GM12878 (cell line): Measurements from ENCODE around the gene CLIP2. TPM values are rescaled to one million over a fixed set of nuclear protein-coding genes. Genes with fewer than 3 reads are reported as not detected.

ENCODE experiments used
- ATAC-seq: fragments of 200-7000 bp; cut with Tn5 transposase; 3 replicates; pipeline ENCODE4 v1.9.1; 2020; ENCODE audit warnings: mild to moderate bottlenecking, moderate library complexity
- BruUV-seq: library from RNA; stranded (reverse); fragments of 400-500 nt; replicated peaks from 2 replicates; lab custom pipeline; 2021; lab: Mats Ljungman, UMichigan
- CTCF ChIA-PET: fragments of 300-600 bp; sonication (Branson Sonifier 250); formaldehyde crosslinking; extraction: SDS; loops from one replicate; lab custom pipeline; 2021; ENCODE audit warnings: inconsistent platforms; lab: Yijun Ruan, JAX
- POLR2A ChIA-PET: fragments of 350-600 bp; formaldehyde crosslinking; extraction: SDS; loops from one replicate; lab custom pipeline; 2021; ENCODE audit warnings: inconsistent platforms; lab: Charles Lee
- RAD21 ChIA-PET: fragments of 300-600 bp; sonication (Branson Sonifier 250); formaldehyde crosslinking; loops from one replicate; lab custom pipeline; 2023; ENCODE audit warnings: antibody characterized with exemption; ENCODE audit not compliant: unreplicated experiment; lab: Charles Lee
- SMC1A ChIA-PET: fragments of 300-600 bp; sonication (Branson Sonifier 250); formaldehyde crosslinking; loops from one replicate; lab custom pipeline; 2023; ENCODE audit not compliant: unreplicated experiment, uncharacterized antibody; lab: Charles Lee
- DNase-seq: peaks from one replicate; pipeline ENCODE4 v3.0.0-alpha.2; 2011; ENCODE audit warnings: low read depth, low spot score
- FAIRE-seq: peaks from 3 replicates; lab custom pipeline; 2011; peaks lifted over from hg19 to GRCh38; lab: Jason Lieb, UNC
- H2AFZ ChIP-seq: 2 replicates; pipeline ENCODE4 v1.6.0; 2011; ENCODE audit warnings: low read depth, low read length, control low read depth; ENCODE audit not compliant: control insufficient read depth
- H3K27ac ChIP-seq: 2 replicates; pipeline ENCODE4 v1.5.1; 2011; ENCODE audit warnings: control low read depth; ENCODE audit not compliant: control insufficient read depth, insufficient read depth
- H3K27me3 ChIP-seq, 2 experiments: replicated peaks in 1 of 2; 2 replicates each; pipeline versions ENCODE4 v1.6.0 to v1.6.1; 2011; ENCODE audit warnings: low read length in 1 of 2; ENCODE audit not compliant: control insufficient read depth in 2 of 2, insufficient read depth in 2 of 2
- H3K36me3 ChIP-seq, 2 experiments: 2 replicates each; pipeline ENCODE4 v1.5.1; 2011; ENCODE audit warnings: low read length in 1 of 2; ENCODE audit not compliant: control insufficient read depth in 2 of 2, insufficient read depth in 2 of 2
- H3K4me1 ChIP-seq: 2 replicates; pipeline ENCODE4 v1.6.1; 2011; ENCODE audit warnings: mild to moderate bottlenecking, low read length, moderate library complexity, mixed read lengths; ENCODE audit not compliant: control insufficient read depth, insufficient read depth
- H3K4me2 ChIP-seq: 2 replicates; pipeline ENCODE4 v1.6.0; 2011; ENCODE audit warnings: control low read depth; ENCODE audit not compliant: control insufficient read depth, insufficient read depth
- H3K4me3 ChIP-seq: fragments of 200-600 bp; sonication (generic); 2 replicates; pipeline ENCODE4 v1.5.1; 2016
- H3K79me2 ChIP-seq: 2 replicates; pipeline ENCODE4 v1.6.0; 2011; ENCODE audit warnings: low read length; ENCODE audit not compliant: control insufficient read depth, insufficient read depth
- H3K9ac ChIP-seq: 2 replicates; pipeline ENCODE4 v1.8.0; 2011; ENCODE audit warnings: low read length, control low read depth, mixed read lengths; ENCODE audit not compliant: control insufficient read depth, insufficient read depth
- H3K9me3 ChIP-seq: replicated peaks from 3 replicates; pipeline ENCODE4 v1.5.1; 2011; ENCODE audit warnings: mild to moderate bottlenecking, low read length; ENCODE audit not compliant: control insufficient read depth, insufficient read depth
- H4K20me1 ChIP-seq: 2 replicates; pipeline ENCODE4 v1.6.0; 2011; ENCODE audit not compliant: control insufficient read depth, insufficient read depth
- BCL3 ChIP-seq: IDR thresholded peaks from 2 replicates; pipeline ENCODE4 v1.6.1; 2011; ENCODE audit warnings: borderline replicate concordance, low read depth, mild to moderate bottlenecking, moderate library complexity, low read length; ENCODE audit not compliant: insufficient read depth, poor library complexity, severe bottlenecking
- CEBPZ ChIP-seq: fragments of 150-350 bp; IDR thresholded peaks from 2 replicates; pipeline ENCODE4 v1.6.1; 2016; ENCODE audit warnings: low read depth, low read length
- CHD4 ChIP-seq: fragments of 200-600 bp; sonication (generic); IDR thresholded peaks from 2 replicates; pipeline ENCODE4 v1.6.1; 2016; ENCODE audit warnings: mild to moderate bottlenecking
- CREB1 ChIP-seq: IDR thresholded peaks from 2 replicates; pipeline ENCODE4 v1.6.1; 2012; ENCODE audit warnings: low read depth, mild to moderate bottlenecking, inconsistent platforms
- JUND ChIP-seq: IDR thresholded peaks from 2 replicates; pipeline ENCODE4 v1.6.1; 2012; ENCODE audit warnings: low read depth, mild to moderate bottlenecking, low read length, improper control_type of control experiment, moderate library complexity
- KDM1A ChIP-seq: fragments of 200-600 bp; sonication (generic); IDR thresholded peaks from 2 replicates; pipeline ENCODE4 v1.6.1; 2016; ENCODE audit warnings: borderline replicate concordance
- MYB ChIP-seq: fragments of 150-350 bp; IDR thresholded peaks from 2 replicates; pipeline ENCODE4 v1.6.1; 2014; ENCODE audit warnings: mild to moderate bottlenecking, low read depth, low read length, borderline replicate concordance
- NBN ChIP-seq: fragments of 450-650 bp; IDR thresholded peaks from 2 replicates; pipeline ENCODE4 v1.6.1; 2016
- SMARCA5 ChIP-seq: fragments of 450-650 bp; IDR thresholded peaks from 2 replicates; pipeline ENCODE4 v1.6.1; 2017; ENCODE audit warnings: mild to moderate bottlenecking
- ZNF384 ChIP-seq: IDR thresholded peaks from 2 replicates; pipeline ENCODE4 v1.6.1; 2012; ENCODE audit warnings: low read depth, mild to moderate bottlenecking, low read length, improper control_type of control experiment, borderline replicate concordance
- ZNF592 ChIP-seq: fragments of 450-650 bp; IDR thresholded peaks from 2 replicates; pipeline ENCODE4 v1.6.1; 2017; ENCODE audit warnings: mild to moderate bottlenecking, moderate library complexity
- WGBS: methylation state at CpG from one replicate; pipeline ENCODE4 v1.1.6; 2016; ENCODE audit warnings: low lambda C conversion rate; ENCODE audit not compliant: insufficient replicate concordance, insufficient coverage; ENCODE audit errors: missing lambda C conversion rate; 5-methylcytosine and 5-hydroxymethylcytosine counted together
- in situ Hi-C: fragments of 300-500 bp; cut with MboI; formaldehyde crosslinking; loops from 9 replicates; pipeline ENCODE4 v1.14.3; 2018; ENCODE audit warnings: mixed read lengths
- intact Hi-C: fragments of 100-400 bp; cut with micrococcal nuclease; formaldehyde crosslinking; loops from one replicate; pipeline ENCODE4 v1.14.2; 2022; ENCODE audit not compliant: unreplicated experiment
- polyA plus RNA-seq, 11 experiments: library from polyadenylated mRNA; depleted of rRNA in 4 of 11; unstranded in 6 of 11; stranded (reverse) in 5 of 11; fragments of >200 nt; fragmentation: Nextera tagmentation in 4 of 11; fragmentation: Illumina TruSeq in 1 of 11; extraction: Ambion mirVana in 4 of 11; extraction: Trizol in 1 of 11; gene quantifications; 1 replicate in 1 of 11; 2 replicates in 10 of 11; pipeline versions ENCODE4 v1.2.1 to v1.2.3, GENCODE V29; 2011 to 2016; ENCODE audit warnings: inconsistent platforms in 2 of 11, missing spikeins in 2 of 11, low read depth in 1 of 11
- total RNA-seq, 4 experiments: library from RNA; depleted of rRNA in 3 of 4; stranded (reverse); fragments of >200 nt in 3 of 4; fragmentation: Illumina TruSeq in 1 of 4; extraction: Trizol in 1 of 4; gene quantifications; 2 replicates each; pipeline versions ENCODE4 v1.2.1 to v1.2.3, GENCODE V29; 2013 to 2021

Gene CLIP2
- total and polyA plus RNA-seq, 10 of the 15 experiments (the other 5 are each of a cell fraction or from before 2014, with no cell fraction given): 0.26 to 56.3 (median 21.0) TPM

DNA sequence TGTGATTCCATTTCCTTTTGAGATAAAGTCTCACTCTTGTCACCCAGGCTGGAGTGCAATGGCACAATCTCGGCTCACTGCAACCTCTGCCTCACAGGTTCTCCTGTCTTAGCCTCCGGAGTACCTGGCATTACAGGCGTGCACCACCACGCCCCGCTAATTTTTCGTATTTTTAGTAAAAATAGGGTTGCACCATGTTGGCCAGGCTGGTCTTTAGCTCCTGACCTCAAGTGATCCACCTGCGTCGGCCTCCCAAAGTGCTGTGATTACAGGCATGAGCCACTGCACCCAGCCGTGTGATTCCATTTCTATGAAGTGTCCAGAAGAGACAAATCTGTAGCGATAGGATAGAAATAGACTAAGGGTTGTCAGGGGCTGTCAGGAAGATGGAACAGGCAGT lies 60.4 kb downstream of the CLIP2 start:
- H3K27ac ChIP-seq: no peak overlapping the region
- H3K4me2 ChIP-seq: no peak overlapping the region
- ChIA-PET RAD21 (no interaction called here), CTCF (no interaction called here), SMC1A (interaction anchor here (0.8 kb wide), 1 partner anchor 62 kb away, joined by 3 read pairs; no protein-coding TSS in a partner anchor), POLR2A (no interaction called here)
- TF ChIP-seq NBN (no peak), ZNF592 (no peak), SMARCA5 (no peak), MYB (no peak), CEBPZ (no peak), BCL3 (no peak), CHD4 (no peak), CREB1 (no peak), KDM1A (no peak), JUND (no peak), ZNF384 (no peak)
- 97% methylated on average over 10 of the region's 10 CpGs for WGBS
- H3K9ac ChIP-seq: no peak overlapping the region
- ATAC-seq (no peak), DNase-seq (no peak), FAIRE-seq (no peak)
- peaks cover 7 to 8% of the 10 kb centered on the region in 2 experiments; a peak in 3 of 4 replicates for H3K36me3 ChIP-seq
- H3K79me2 ChIP-seq: no peaks in the 10 kb centered on the region
- no peaks in the 10 kb centered on the region for H4K20me1 ChIP-seq
- in situ Hi-C loops: no loop called here
- intact Hi-C loops: no loop called here
- no TSS peak for BruUV-seq
- no peaks in the 10 kb centered on the region for H3K27me3 ChIP-seq
- no peak overlapping the region for H2AFZ ChIP-seq
- no peaks in the 10 kb centered on the region for H3K4me1 ChIP-seq
- H3K4me3 ChIP-seq: no peak overlapping the region
- H3K9me3 ChIP-seq: no peaks in the 10 kb centered on the region
